ENCODE results near the gene FCRL3.
"Not testable (repeated sequence)": the region's sequence is repeated elsewhere in the genome, so short reads cannot be mapped to it uniquely, and the experiment has no call there.

FCRL3 gene, protein sequence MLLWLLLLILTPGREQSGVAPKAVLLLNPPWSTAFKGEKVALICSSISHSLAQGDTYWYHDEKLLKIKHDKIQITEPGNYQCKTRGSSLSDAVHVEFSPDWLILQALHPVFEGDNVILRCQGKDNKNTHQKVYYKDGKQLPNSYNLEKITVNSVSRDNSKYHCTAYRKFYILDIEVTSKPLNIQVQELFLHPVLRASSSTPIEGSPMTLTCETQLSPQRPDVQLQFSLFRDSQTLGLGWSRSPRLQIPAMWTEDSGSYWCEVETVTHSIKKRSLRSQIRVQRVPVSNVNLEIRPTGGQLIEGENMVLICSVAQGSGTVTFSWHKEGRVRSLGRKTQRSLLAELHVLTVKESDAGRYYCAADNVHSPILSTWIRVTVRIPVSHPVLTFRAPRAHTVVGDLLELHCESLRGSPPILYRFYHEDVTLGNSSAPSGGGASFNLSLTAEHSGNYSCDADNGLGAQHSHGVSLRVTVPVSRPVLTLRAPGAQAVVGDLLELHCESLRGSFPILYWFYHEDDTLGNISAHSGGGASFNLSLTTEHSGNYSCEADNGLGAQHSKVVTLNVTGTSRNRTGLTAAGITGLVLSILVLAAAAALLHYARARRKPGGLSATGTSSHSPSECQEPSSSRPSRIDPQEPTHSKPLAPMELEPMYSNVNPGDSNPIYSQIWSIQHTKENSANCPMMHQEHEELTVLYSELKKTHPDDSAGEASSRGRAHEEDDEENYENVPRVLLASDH

DNA sequence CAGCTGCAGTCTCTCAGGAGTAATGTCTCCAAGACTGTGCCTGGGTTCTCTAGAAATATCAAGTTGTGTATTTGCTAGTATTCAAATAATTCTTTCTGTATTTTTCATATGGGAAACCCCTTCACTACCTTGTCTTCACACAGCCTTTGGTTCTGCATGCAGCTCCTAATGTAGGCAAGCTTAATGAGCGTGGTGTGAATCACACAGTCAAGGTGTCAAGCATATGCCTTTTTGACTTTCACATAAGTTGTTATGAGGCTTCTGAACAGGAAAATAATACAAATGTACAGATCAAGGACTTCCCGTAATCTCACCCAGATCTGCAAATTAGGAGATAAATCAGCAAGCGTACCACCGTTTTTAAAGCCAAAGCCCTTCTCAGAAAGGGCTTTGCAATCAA lies at the start of gene FCRL3:
FCRL3 (minus strand) TSS at position 38 of the 400 bp plus-strand sequence. CDS start 280 bp downstream, outside the sequence.
- Histone ChIP-seq H3K9ac (ENCODE audit: low read length) (no peak within 1 kb of the TSS), H3K9me3 (ENCODE audit: control insufficient read depth, insufficient read depth, low read depth, low read length) (no peaks in the 10 kb centered on the region), H3K4me3 (ENCODE audit: low read depth, low read length) (no peak within 1 kb of the TSS), H3K4me1 (ENCODE audit: control insufficient read depth, insufficient read depth, low read length) (no peaks in the 10 kb centered on the region), H3K27ac (ENCODE audit: low read depth, low read length) (no peak within 1 kb of the TSS), H3K36me3 (ENCODE audit: control insufficient read depth, insufficient read depth, low read length) (no peaks in the 10 kb centered on the region), H3K27me3 (ENCODE audit: control insufficient read depth, insufficient read depth, low read length) (0 out of 2 replicates have a peak, but pooled peaks cover 2% of the 10 kb centered on the region)

DNA sequence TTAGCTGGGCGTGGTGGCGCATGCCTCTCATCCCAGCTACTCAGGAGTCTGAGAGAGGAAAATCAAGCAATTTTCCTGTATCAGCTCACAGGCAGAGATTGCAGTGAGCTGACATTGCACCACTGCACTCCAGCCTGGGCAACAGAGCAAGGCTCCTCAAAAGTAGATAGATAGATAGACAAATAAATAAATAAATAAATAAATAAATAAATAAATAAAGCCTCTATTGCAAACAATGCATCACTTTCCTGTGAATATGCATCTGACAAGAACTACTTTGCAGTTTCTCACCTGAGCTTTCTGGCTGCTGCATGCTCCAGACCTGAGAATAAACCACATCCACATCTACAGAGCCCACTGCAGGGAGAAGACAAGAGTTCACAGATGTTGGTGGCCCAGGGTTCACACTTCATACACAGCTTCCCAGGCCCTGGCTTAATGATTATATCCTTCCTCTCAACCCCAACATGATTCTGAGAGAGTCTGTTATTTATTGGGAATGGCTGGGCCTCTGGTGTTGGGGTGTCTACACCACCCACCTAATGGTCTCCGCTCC lies 47.8 kb upstream of the FCRL3 start:
- H3K27ac ChIP-seq (ENCODE audit: low read depth, low read length) = no peak overlapping the region
- H3K4me1 ChIP-seq (ENCODE audit: control insufficient read depth, insufficient read depth, low read length) = peaks cover 1% of the 10 kb centered on the region
- no peaks in the 10 kb centered on the region for H3K36me3 ChIP-seq (ENCODE audit: control insufficient read depth, insufficient read depth, low read length)
- H3K27me3 ChIP-seq (ENCODE audit: control insufficient read depth, insufficient read depth, low read length) = no peaks in the 10 kb centered on the region
- H3K4me3 ChIP-seq (ENCODE audit: low read depth, low read length) = no peak overlapping the region
- no peaks in the 10 kb centered on the region for H3K9me3 ChIP-seq (ENCODE audit: control insufficient read depth, insufficient read depth, low read depth, low read length)
- H3K9ac ChIP-seq (ENCODE audit: low read length) = no peak overlapping the region

DNA sequence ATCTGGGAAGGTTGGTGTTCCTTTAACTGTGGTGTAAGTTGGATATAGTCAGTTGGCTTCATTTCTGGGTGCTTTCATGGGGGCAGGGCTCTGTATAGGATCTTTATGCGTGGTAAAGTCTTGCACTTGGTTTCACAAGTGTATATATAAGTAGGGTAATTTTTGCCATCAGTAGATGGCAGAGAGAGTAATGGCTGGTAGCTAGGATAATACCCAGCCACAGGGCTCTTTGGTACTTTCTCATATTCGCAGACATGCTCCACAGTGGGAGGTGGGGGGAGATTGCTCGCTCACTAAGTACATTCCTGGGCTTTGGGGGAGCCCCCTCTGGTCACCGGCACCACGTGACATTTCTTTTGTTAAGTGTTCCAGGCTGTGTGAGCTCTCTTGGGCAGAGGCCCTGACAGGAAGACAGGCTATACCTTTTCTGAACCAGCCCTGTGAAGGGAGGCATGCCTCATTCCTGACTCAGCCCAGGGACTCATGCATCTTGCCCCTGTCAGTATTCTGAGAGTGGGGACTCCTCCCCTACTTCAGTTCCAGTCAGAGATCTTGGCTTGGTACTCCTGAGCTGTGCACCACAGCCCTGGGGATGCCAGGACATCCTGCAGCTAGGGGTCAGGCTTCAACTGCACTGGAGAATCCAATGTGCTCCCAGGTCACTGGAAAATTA lies 38.8 kb upstream of the FCRL3 start:
- H3K9me3 ChIP-seq (ENCODE audit: control insufficient read depth, insufficient read depth, low read depth, low read length) = no peaks in the 10 kb centered on the region
- H3K27me3 ChIP-seq (ENCODE audit: control insufficient read depth, insufficient read depth, low read length) = no peaks in the 10 kb centered on the region
- H3K4me1 ChIP-seq (ENCODE audit: control insufficient read depth, insufficient read depth, low read length) = no peaks in the 10 kb centered on the region
- H3K36me3 ChIP-seq (ENCODE audit: control insufficient read depth, insufficient read depth, low read length) = no peaks in the 10 kb centered on the region
- no peak overlapping the region for H3K4me3 ChIP-seq (ENCODE audit: low read depth, low read length)
- H3K27ac ChIP-seq (ENCODE audit: low read depth, low read length) = no peak overlapping the region
- no peak overlapping the region for H3K9ac ChIP-seq (ENCODE audit: low read length)

DNA sequence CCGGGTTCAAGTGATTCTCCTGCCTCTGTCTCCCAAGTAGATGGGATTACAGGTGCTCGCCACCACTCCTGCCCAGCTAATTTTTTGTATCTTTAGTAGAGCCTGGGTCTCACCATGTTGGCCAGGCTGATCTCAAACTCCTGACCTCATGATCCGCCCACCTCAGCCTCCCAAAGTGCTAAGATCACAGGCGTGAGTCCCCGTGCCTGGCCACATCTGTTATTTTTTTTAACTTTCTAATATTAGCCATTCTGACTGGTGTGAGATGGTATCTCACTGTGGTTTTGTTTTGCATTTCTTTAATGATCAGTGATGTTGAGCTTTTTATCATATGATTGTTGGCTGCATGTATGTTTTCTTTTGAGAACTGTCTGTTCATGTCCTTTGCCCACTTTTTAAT lies 35.4 kb upstream of the FCRL3 start:
- not testable (repeated sequence) for H3K36me3 ChIP-seq (ENCODE audit: control insufficient read depth, insufficient read depth, low read length); H3K9me3 ChIP-seq (ENCODE audit: control insufficient read depth, insufficient read depth, low read depth, low read length); H3K4me1 ChIP-seq (ENCODE audit: control insufficient read depth, insufficient read depth, low read length); H3K4me3 ChIP-seq (ENCODE audit: low read depth, low read length); H3K27ac ChIP-seq (ENCODE audit: low read depth, low read length); H3K9ac ChIP-seq (ENCODE audit: low read length); H3K27me3 ChIP-seq (ENCODE audit: control insufficient read depth, insufficient read depth, low read length)

DNA sequence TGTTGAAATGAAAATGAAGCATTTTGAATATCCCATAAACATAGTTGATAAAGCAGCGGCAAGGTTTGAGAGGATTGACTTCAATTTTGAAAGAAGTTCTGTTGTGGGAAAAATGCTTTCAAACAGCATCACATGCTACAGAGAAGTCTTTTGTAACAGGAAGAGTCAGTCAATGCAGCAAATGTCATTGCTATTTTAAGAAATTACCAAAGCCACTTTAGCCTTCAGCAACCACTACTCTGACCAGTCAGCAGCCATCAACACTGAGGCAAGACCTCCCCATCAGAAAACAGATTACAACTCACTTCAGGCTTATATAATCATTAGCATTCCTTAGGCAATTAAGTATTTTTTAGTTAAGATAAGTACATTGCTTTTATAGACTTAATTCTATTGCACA lies 33.8 kb upstream of the FCRL3 start:
- Histone ChIP-seq H3K27me3 (ENCODE audit: control insufficient read depth, insufficient read depth, low read length) (no peaks in the 10 kb centered on the region), H3K4me1 (ENCODE audit: control insufficient read depth, insufficient read depth, low read length) (no peaks in the 10 kb centered on the region), H3K4me3 (ENCODE audit: low read depth, low read length) (no peak overlapping the region), H3K27ac (ENCODE audit: low read depth, low read length) (no peak overlapping the region), H3K9ac (ENCODE audit: low read length) (no peak overlapping the region), H3K9me3 (ENCODE audit: control insufficient read depth, insufficient read depth, low read depth, low read length) (no peaks in the 10 kb centered on the region), H3K36me3 (ENCODE audit: control insufficient read depth, insufficient read depth, low read length) (no peaks in the 10 kb centered on the region)

DNA sequence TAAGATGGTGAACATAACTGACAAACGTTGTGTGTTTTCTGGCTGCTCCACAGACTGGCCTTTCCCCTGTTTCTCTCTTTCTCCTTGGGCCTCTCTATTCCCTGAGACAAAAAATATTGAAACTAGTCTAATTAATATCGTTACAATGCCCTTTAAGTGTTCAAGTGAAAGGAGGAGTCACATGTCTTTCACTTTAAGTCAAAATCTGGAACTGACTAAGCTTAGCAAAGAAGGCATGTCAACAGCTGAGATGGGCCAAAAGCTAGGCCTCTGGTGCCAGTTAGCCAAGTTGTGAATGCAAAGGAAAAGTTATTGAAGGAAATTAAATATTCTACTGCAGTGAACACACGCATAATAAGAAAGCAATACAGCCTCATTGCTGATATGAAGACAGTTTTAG lies 32.2 kb upstream of the FCRL3 start:
- H3K36me3 ChIP-seq (ENCODE audit: control insufficient read depth, insufficient read depth, low read length) = no peaks in the 10 kb centered on the region

DNA sequence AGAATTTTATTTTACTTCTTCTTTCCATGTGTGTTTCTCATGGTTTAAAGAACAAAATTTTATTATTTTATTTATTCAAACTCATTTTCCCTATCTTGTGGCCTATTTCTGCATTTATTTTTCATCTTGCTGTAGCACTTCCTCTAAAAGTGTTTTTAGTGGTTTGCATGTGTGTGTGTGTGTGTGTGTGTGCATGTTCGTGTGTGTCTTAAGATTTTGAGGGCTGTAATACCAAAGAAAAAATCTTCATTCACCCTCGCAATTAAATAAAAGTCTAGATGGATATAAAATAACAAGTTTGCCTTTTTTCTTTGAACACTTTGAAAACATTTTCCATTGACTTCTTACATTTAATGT lies 24.6 kb upstream of the FCRL3 start:
- Histone ChIP-seq H3K27ac (ENCODE audit: low read depth, low read length) (no peak overlapping the region), H3K9ac (ENCODE audit: low read length) (no peak overlapping the region), H3K36me3 (ENCODE audit: control insufficient read depth, insufficient read depth, low read length) (no peaks in the 10 kb centered on the region)

More for the DNA sequence above, 32.2 kb upstream of the FCRL3 start:
- Histone ChIP-seq H3K4me1 (ENCODE audit: control insufficient read depth, insufficient read depth, low read length) (no peaks in the 10 kb centered on the region), H3K9me3 (ENCODE audit: control insufficient read depth, insufficient read depth, low read depth, low read length) (no peaks in the 10 kb centered on the region), H3K4me3 (ENCODE audit: low read depth, low read length) (no peak overlapping the region), H3K27ac (ENCODE audit: low read depth, low read length) (no peak overlapping the region), H3K27me3 (ENCODE audit: control insufficient read depth, insufficient read depth, low read length) (no peaks in the 10 kb centered on the region), H3K9ac (ENCODE audit: low read length) (no peak overlapping the region)

DNA sequence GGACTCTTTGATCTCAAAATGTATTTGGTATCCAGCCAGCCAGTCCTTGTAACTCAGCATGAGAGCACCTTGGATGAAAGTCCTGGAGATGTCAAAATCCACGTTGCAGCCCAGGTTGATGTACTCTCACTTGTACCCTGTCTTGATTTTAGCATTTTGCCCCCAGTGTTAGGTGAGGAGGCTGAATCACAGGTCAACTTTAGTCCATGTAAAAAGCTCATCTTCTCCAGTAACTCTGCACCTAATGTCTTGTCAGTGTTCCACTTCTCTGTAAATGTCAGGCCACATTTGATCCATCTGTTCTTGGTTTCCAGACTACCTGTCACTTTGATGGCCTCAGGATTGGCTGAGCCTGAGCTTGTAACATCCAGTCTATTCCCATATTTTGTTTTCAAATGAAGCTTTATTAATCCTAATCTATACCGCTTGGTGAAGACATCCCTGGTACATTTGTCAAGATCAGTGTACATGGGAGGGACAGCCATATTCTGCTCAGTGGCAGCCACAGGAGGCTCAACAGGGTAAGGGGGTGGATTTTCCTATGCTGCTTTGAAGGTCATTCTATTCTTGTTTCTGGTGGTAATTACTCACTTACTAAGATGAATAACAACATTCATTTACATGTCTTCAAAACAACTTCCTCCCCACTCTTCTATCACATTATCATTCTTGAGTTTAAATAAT lies 24.1 kb upstream of the FCRL3 start:
- no peaks in the 10 kb centered on the region for H3K4me1 ChIP-seq (ENCODE audit: control insufficient read depth, insufficient read depth, low read length)
- H3K27ac ChIP-seq (ENCODE audit: low read depth, low read length) = no peak overlapping the region
- H3K36me3 ChIP-seq (ENCODE audit: control insufficient read depth, insufficient read depth, low read length) = no peaks in the 10 kb centered on the region
- no peak overlapping the region for H3K9ac ChIP-seq (ENCODE audit: low read length)
- H3K27me3 ChIP-seq (ENCODE audit: control insufficient read depth, insufficient read depth, low read length) = no peaks in the 10 kb centered on the region
- H3K4me3 ChIP-seq (ENCODE audit: low read depth, low read length) = no peak overlapping the region
- H3K9me3 ChIP-seq (ENCODE audit: control insufficient read depth, insufficient read depth, low read depth, low read length) = peaks cover 27% of the 10 kb centered on the region

More for the DNA sequence above, 24.6 kb upstream of the FCRL3 start:
- Histone ChIP-seq H3K4me3 (ENCODE audit: low read depth, low read length) (no peak overlapping the region), H3K4me1 (ENCODE audit: control insufficient read depth, insufficient read depth, low read length) (no peaks in the 10 kb centered on the region), H3K27me3 (ENCODE audit: control insufficient read depth, insufficient read depth, low read length) (no peaks in the 10 kb centered on the region), H3K9me3 (ENCODE audit: control insufficient read depth, insufficient read depth, low read depth, low read length) (peaks cover 27% of the 10 kb centered on the region)

DNA sequence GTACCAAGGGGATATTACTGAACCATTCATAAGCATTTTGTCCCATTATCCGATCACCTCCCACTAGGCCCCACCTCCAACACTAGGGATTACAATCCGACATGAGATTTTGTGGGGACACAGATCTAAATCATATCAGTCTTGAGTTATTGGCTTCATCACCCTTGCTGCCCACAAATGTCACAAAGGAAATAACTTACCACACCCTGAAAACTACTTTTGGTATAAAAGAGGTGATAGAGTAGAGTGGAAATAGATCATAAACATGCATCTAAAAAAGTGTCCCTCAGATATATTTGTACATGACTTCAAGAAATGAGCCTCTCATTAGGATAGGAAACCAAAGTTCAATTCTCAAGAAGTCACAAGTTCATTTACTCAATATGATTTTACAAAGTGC lies 22.6 kb upstream of the FCRL3 start:
- Histone ChIP-seq H3K36me3 (ENCODE audit: control insufficient read depth, insufficient read depth, low read length) (no peaks in the 10 kb centered on the region), H3K4me3 (ENCODE audit: low read depth, low read length) (no peak overlapping the region), H3K9ac (ENCODE audit: low read length) (no peak overlapping the region), H3K4me1 (ENCODE audit: control insufficient read depth, insufficient read depth, low read length) (no peaks in the 10 kb centered on the region), H3K27ac (ENCODE audit: low read depth, low read length) (no peak overlapping the region), H3K27me3 (ENCODE audit: control insufficient read depth, insufficient read depth, low read length) (no peaks in the 10 kb centered on the region), H3K9me3 (ENCODE audit: control insufficient read depth, insufficient read depth, low read depth, low read length) (peaks cover 27% of the 10 kb centered on the region)

DNA sequence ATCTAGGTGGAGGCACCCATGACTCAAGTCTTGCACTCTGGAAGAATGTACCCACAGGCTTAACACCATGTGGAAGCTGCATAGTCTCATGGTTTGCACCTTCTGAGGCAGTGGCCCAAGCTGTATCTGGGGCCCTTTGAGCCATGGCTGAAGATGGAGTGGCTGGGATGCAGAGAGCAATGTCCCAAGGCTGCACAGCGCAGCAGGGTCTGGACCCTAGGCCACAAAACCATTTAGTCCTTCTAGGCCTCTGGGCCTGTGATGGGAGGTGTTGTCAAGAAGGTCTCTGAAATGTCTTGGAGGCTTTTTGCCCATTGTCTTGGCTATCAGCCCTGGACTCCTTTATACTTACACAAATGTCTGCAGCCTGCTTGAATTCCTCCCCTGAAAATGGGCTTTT lies 21.4 kb upstream of the FCRL3 start:
- Histone ChIP-seq H3K9ac (ENCODE audit: low read length) (no peak overlapping the region), H3K27ac (ENCODE audit: low read depth, low read length) (no peak overlapping the region), H3K4me1 (ENCODE audit: control insufficient read depth, insufficient read depth, low read length) (no peaks in the 10 kb centered on the region), H3K4me3 (ENCODE audit: low read depth, low read length) (no peak overlapping the region), H3K36me3 (ENCODE audit: control insufficient read depth, insufficient read depth, low read length) (no peaks in the 10 kb centered on the region), H3K9me3 (ENCODE audit: control insufficient read depth, insufficient read depth, low read depth, low read length) (peaks cover 27% of the 10 kb centered on the region), H3K27me3 (ENCODE audit: control insufficient read depth, insufficient read depth, low read length) (no peaks in the 10 kb centered on the region)

All from HUES6 (cell line).